ENCODE data around the gene UBALD1. TPM values are rescaled to one million over a fixed set of nuclear protein-coding genes. Genes with fewer than 3 reads are reported as not detected.

Gene UBALD1
- total RNA-seq, 4 donors from 2014 or later = 5.9 to 24.0 (median 14.3) TPM

- H3K4me1 ChIP-seq = peaks cover 0 to 50% (median 24%) of the 10 kb centered on the region in 3 donors
- peak overlapping the region in 3 of 4 donors; percentile 97 to 99 (median 97) for H3K27ac ChIP-seq
- WGBS, 2 donors (ENCODE audit: low coverage in 1 of 2) = 90% methylated on average over 2 of the region's 8 CpGs; no CpG with 5 or more reads in 1 of the 2 donors
- no peak overlapping the region for H3K4me3 ChIP-seq
- TF ChIP-seq POLR2AphosphoS5 (IDR thresholded peaks at IDR 0.05) (no peak), EP300 (IDR thresholded peaks at IDR 0.05) (no peak), POLR2A (IDR thresholded peaks at IDR 0.05) (no peak)
- TF ChIP-seq, protein P1, sequence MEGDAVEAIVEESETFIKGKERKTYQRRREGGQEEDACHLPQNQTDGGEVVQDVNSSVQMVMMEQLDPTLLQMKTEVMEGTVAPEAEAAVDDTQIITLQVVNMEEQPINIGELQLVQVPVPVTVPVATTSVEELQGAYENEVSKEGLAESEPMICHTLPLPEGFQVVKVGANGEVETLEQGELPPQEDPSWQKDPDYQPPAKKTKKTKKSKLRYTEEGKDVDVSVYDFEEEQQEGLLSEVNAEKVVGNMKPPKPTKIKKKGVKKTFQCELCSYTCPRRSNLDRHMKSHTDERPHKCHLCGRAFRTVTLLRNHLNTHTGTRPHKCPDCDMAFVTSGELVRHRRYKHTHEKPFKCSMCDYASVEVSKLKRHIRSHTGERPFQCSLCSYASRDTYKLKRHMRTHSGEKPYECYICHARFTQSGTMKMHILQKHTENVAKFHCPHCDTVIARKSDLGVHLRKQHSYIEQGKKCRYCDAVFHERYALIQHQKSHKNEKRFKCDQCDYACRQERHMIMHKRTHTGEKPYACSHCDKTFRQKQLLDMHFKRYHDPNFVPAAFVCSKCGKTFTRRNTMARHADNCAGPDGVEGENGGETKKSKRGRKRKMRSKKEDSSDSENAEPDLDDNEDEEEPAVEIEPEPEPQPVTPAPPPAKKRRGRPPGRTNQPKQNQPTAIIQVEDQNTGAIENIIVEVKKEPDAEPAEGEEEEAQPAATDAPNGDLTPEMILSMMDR (IDR thresholded peaks at IDR 0.05) = no peak
- no peaks in the 10 kb centered on the region for H3K9me3 ChIP-seq
- no peak for ATAC-seq
- H3K36me3 ChIP-seq = no peaks in the 10 kb centered on the region
- H3K27me3 ChIP-seq = no peaks in the 10 kb centered on the region
Measured at GRCh38 chr16:4617880-4618279, 3.2 kb upstream of the UBALD1 start.

DNA sequence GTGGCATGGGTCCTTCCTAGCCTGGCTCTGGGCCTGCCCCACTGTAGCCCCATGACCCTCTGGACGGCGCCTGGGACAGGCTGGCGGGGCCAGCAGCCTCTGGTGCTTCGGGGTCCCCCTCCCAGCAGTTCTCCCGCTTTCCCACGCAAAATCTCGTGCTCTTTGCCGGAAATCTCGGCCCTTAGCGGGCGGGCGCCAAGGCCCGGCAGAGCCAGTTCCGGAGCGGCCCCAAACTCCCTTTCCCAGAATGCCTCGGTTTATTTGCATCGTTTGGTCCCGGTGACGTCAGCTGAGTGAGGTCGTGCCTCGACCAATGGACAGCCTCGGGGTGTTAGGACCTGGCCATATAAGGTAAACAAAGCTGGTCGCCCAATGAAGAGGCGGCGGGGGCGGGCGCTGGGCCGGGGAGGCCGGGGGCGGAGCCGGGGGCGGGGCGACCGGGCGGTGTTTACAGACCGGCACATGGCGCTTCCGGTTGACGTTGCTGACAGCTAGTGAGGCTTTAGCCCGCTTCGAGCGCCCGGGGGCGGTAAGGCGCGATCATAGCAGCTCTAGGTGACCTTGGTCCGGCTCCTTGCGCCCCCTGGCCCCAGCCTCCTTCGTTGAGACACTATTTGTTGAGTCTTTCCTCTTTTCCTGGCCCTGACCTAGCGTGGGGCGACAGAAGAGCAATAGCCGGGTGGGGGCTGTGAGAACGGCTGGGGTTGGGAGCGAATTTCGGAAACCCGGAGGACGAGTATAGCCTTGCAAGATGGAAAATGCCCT lies 1.5 kb upstream of the UBALD1 start:
- no peaks in the 10 kb centered on the region for H3K9me3 ChIP-seq
- H3K27me3 ChIP-seq = no peaks in the 10 kb centered on the region
- peak; percentile 93 for ATAC-seq
- WGBS, 2 donors (ENCODE audit: low coverage in 1 of 2) = 0 to 7% methylated on average over 1 to 3 of the region's 57 CpGs
- H3K27ac ChIP-seq = peak overlapping the region; percentile 95 to 99 (median 97)
- H3K4me3 ChIP-seq = peak overlapping the region; percentile 42 to 99
- peaks cover 0 to 66% (median 41%) of the 10 kb centered on the region in 3 donors for H3K4me1 ChIP-seq
- peak; percentile 75 to 84 for TF ChIP-seq POLR2A (IDR thresholded peaks at IDR 0.05)
- peak; percentile 90 for TF ChIP-seq POLR2AphosphoS5 (IDR thresholded peaks at IDR 0.05)
- TF ChIP-seq EP300 (IDR thresholded peaks at IDR 0.05) = peak; percentile 14
- TF ChIP-seq, protein P1 (IDR thresholded peaks at IDR 0.05) = peak in 3 of 4 experiments; percentile 31 to 43 (median 41)
- H3K36me3 ChIP-seq = no peaks in the 10 kb centered on the region

DNA sequence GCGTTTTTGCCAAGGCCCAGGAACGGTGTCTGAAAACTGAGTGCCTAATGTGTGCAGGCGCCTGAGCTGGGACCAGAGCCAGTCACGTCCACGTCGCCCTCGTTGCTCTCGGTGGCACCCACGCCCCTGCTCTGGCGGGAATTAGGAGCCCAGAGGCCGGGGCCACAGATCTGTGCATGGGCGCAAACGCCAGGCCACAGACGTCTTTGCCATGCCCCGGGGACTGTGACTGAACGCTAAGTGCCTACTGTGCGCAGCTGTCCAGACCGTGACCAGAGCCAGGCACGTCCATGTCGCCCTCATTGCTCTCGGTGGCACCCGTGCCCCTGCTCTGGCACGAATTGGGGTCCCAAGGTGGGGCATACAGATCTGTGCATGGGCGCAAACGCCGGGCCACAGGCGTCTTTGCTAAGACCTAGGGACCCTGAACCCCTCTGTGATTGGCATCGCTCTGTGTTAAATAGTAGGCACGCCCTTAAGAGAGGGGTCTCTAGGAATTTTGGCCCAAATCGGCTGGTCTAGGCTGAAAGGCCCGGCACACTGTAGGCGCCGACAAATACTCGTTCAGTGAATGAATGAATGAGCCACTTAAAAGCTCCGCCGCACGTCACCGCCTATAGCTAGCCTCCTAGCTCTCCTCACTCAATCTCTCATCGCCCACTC lies 827 bp upstream of the UBALD1 start:
- TF ChIP-seq, protein P1 (IDR thresholded peaks at IDR 0.05) = no peak
- TF ChIP-seq POLR2A (IDR thresholded peaks at IDR 0.05) (no peak), EP300 (IDR thresholded peaks at IDR 0.05) (no peak), POLR2AphosphoS5 (IDR thresholded peaks at IDR 0.05) (no peak)
- Histone ChIP-seq H3K27me3 (no peaks in the 10 kb centered on the region), H3K9me3 (no peaks in the 10 kb centered on the region), H3K4me3 (peak overlapping the region in 1 of 2 donors; percentile 99), H3K36me3 (peaks cover 0 to 2% of the 10 kb centered on the region in 2 donors), H3K27ac (peak overlapping the region; percentile 52 to 97 (median 96)), H3K4me1 (peaks cover 0 to 74% (median 45%) of the 10 kb centered on the region in 3 donors)
- no peak for ATAC-seq
- 33% methylated on average over 1 of the region's 39 CpGs; no CpG with 5 or more reads in 1 of the 2 donors for WGBS, 2 donors (ENCODE audit: low coverage in 1 of 2)

- TF ChIP-seq POLR2A (IDR thresholded peaks at IDR 0.05) = no peak
- TF ChIP-seq EP300 (IDR thresholded peaks at IDR 0.05) = no peak
- TF ChIP-seq POLR2AphosphoS5 (IDR thresholded peaks at IDR 0.05) = no peak
- TF ChIP-seq, protein P1 (IDR thresholded peaks at IDR 0.05) = no peak
- peak overlapping the region; percentile 52 to 97 (median 96) for H3K27ac ChIP-seq
- peaks cover 0 to 82% (median 47%) of the 10 kb centered on the region in 3 donors for H3K4me1 ChIP-seq
- WGBS, 2 donors (ENCODE audit: low coverage in 1 of 2) = 0% methylated on average over 3 of the region's 92 CpGs; no CpG with 5 or more reads in 1 of the 2 donors
- no peaks in the 10 kb centered on the region for H3K27me3 ChIP-seq
- H3K9me3 ChIP-seq = no peaks in the 10 kb centered on the region
- H3K36me3 ChIP-seq = peaks cover 0 to 18% of the 10 kb centered on the region in 2 donors
- H3K4me3 ChIP-seq = peak overlapping the region; percentile 88 to 99
- ATAC-seq = no peak
Measured at GRCh38 chr16:4613636-4614570, 785 bp downstream of the UBALD1 start.

Data from gastroesophageal sphincter (tissue), 4 donors.